ENCODE results near the gene SPDYE2. TPM values are rescaled to one million over a fixed set of nuclear protein-coding genes. Genes with fewer than 3 reads are reported as not detected.
"Not testable (repeated sequence)": the region's sequence is repeated elsewhere in the genome, so short reads cannot be mapped to it uniquely, and the experiment has no call there.

SPDYE2 gene
- total RNA-seq, 1 donor from 2014 or later = not detected

DNA sequence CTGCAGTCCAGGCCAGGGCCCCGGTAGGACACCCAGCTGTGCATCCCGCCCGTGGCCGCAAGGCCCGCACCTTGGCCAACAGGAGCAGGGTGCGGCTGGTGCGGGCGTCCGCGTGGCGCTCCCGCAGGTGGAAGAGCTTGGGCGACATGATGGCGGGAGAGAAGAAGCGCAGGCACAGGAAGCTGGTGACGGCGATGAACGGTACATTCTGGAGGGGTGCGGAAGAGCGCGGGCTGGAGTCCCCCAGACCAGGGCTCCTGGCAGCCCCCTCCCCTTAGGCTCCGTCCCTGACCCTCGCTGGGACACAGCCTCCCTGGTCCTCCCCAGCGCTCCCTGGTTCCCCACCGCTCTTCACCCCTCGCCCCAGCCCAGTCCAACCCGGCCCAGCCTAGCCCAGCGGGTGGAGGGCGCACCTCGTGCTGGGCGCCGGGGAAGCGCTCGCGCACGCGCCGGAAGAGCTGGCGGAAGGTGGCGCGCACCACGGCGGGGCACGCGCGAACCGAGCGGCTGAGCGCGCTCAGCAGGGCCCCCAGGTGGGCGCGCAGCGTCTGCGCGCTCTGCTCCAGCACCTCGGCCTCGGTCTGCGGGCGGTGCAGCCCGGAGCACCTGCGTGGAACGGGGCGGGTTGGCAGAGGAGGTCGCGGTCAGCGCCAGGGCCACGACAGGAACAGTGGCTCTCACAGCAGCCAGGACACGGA is 42.8 kb downstream of the SPDYE2 start:
- not testable (repeated sequence) for H3K27ac Mint-ChIP-seq; H3K4me3 Mint-ChIP-seq (ENCODE audit: low read depth); H3K9me3 Mint-ChIP-seq (ENCODE audit: low read depth); H3K36me3 Mint-ChIP-seq (ENCODE audit: insufficient read depth); H3K27me3 Mint-ChIP-seq; DNase-seq (ENCODE audit: low spot score, unreplicated experiment); H3K4me1 Mint-ChIP-seq (ENCODE audit: low read depth)

DNA sequence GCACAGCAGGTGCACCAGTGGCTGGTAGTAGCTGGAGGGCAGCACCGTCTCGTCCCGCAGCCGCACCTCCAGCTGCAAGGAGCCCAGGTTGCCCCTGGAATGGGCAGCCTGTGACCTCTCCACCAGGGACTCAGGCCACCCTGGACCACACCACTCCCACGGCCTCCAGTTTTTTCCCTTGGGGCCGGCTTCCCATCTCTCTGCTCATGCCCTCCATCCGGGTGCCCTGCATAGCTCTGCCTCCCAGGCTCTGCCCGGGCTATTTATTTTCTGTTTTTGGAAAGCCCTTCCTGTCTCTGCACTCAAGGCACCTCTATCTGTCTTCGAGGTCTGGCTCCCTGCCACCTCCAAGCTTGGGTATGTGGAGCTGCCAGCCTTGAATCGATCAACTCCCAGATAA is 45.0 kb downstream of the SPDYE2 start:
- H3K27ac Mint-ChIP-seq; H3K9me3 Mint-ChIP-seq (ENCODE audit: low read depth); H3K27me3 Mint-ChIP-seq; H3K4me1 Mint-ChIP-seq (ENCODE audit: low read depth); DNase-seq (ENCODE audit: low spot score, unreplicated experiment); H3K36me3 Mint-ChIP-seq (ENCODE audit: insufficient read depth); H3K4me3 Mint-ChIP-seq (ENCODE audit: low read depth): not testable (repeated sequence)

DNA sequence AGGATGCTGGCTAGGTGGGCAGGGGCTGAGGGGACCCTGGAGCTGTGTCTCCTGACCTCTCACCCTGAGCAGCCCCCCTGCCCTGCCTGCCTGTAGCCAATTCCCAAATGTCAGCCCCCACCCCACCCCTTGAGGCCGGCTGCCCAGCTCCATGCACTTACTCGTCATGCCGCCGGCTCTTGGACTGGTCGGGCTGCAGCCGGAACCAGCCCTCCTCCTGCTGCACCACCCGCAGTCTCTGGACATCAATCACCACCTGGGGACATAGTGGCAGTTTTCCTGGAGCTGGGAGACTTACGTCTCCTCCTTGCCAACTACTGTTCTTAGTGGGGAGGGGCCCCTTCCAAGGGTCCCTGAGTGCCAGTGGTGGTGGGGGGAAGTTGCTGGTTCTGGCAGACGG is 48.7 kb downstream of the SPDYE2 start:
- not testable (repeated sequence) for H3K4me1 Mint-ChIP-seq (ENCODE audit: low read depth); H3K27ac Mint-ChIP-seq; H3K27me3 Mint-ChIP-seq; H3K9me3 Mint-ChIP-seq (ENCODE audit: low read depth); H3K4me3 Mint-ChIP-seq (ENCODE audit: low read depth); H3K36me3 Mint-ChIP-seq (ENCODE audit: insufficient read depth); DNase-seq (ENCODE audit: low spot score, unreplicated experiment)

DNA sequence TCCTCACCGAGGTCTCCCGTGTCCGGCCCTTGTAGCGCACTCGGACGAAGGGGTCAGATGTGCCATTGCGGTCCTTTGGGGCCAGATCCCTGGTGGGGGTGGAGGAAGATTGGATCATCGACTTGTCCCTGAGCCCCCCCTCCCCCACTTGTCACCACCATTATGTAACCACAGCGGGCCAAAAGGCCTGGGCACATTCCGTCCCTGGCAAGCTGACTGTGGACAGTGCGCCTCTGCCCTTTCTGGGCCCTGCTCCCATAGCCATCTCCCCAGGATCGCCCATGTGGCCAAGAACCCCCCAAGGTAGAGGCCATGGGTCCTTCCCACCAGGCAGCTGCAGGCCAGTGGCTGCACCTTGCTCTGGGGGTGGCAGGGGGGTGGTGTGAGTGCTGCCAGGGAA is 51.3 kb downstream of the SPDYE2 start:
- H3K4me3 Mint-ChIP-seq (ENCODE audit: low read depth); H3K27ac Mint-ChIP-seq; H3K9me3 Mint-ChIP-seq (ENCODE audit: low read depth); H3K36me3 Mint-ChIP-seq (ENCODE audit: insufficient read depth); DNase-seq (ENCODE audit: low spot score, unreplicated experiment); H3K27me3 Mint-ChIP-seq; H3K4me1 Mint-ChIP-seq (ENCODE audit: low read depth): not testable (repeated sequence)

DNA sequence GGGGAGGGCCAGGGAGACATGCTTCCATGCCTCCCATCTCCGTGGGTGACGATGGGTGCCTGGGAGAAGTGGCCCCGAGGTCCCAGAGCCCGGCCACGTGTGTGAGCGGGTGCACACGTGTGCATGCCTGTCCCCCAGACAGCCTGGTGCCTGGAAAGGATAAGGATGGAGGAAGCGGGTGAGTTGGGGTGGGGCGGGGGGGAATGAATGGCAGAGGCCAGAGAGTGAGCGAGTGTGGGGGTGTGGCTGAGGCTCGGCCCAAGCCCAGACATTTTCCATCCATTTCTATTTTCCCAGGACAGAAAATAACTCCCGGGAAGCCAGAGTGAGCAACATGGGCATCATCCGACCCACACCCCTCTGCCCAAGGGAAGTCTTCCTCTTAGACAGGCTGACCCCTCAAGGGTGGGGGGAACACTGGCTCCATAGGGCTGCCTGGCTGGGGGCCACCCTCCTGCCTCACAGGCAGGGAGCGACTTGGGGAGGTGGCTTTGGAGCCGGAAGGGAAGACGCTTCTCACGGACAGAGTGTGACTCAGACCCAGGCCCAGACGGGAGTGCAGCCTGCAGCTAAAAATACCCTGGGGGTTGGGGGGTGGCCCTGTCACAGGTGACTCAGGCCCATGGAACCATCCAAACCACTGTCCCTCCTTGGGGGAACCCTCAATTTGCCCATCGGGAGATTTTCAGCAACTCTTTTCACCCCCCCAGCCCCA is 53.6 kb downstream of the SPDYE2 start:
- DNase-seq (ENCODE audit: low spot score, unreplicated experiment); H3K9me3 Mint-ChIP-seq (ENCODE audit: low read depth); H3K36me3 Mint-ChIP-seq (ENCODE audit: insufficient read depth); H3K27me3 Mint-ChIP-seq; H3K27ac Mint-ChIP-seq; H3K4me3 Mint-ChIP-seq (ENCODE audit: low read depth); H3K4me1 Mint-ChIP-seq (ENCODE audit: low read depth): not testable (repeated sequence)

DNA sequence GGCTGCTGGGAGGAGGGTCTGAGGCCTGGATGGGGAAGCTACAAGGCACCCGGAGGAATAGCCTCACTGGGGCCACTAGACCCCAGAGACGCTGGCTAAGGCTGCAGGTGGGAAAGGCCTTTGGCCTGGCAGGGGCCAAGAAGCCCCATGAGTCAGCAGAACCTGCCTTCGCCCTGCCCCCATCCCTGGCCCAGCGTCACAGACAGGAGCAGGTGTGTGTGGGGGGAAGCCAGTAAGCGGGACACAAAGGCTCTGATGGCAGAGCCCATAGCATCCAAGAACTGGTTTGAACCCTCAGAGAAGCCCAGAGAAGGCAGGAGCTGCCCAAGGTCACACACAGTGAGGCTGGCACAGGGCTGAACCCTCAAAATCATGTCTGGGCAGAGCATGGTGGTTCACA is 55.8 kb downstream of the SPDYE2 start:
- not testable (repeated sequence) for H3K27me3 Mint-ChIP-seq; DNase-seq (ENCODE audit: low spot score, unreplicated experiment); H3K27ac Mint-ChIP-seq; H3K4me1 Mint-ChIP-seq (ENCODE audit: low read depth); H3K36me3 Mint-ChIP-seq (ENCODE audit: insufficient read depth); H3K4me3 Mint-ChIP-seq (ENCODE audit: low read depth); H3K9me3 Mint-ChIP-seq (ENCODE audit: low read depth)

DNA sequence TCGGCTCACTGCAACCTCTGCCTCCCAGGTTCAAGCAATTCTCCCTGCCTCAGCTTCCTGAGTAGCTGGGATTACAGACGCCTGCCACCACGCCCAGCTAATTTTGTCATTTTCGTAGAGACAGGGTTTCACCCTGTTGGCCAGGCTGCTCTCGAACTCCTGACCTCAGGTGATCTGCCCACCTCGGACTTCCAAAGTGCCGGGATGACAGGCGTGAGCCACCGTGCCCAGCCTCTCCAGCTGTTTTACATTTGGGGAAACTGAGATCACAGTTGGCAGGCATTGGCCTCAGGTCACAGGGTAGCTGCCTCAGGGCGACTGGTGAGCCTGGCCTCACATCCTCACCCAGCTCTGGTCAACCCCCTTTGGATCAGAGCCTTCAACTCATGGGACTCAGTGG is 58.7 kb downstream of the SPDYE2 start:
- not testable (repeated sequence) for H3K27me3 Mint-ChIP-seq; H3K4me1 Mint-ChIP-seq (ENCODE audit: low read depth); H3K27ac Mint-ChIP-seq; DNase-seq (ENCODE audit: low spot score, unreplicated experiment); H3K36me3 Mint-ChIP-seq (ENCODE audit: insufficient read depth); H3K9me3 Mint-ChIP-seq (ENCODE audit: low read depth); H3K4me3 Mint-ChIP-seq (ENCODE audit: low read depth)

DNA sequence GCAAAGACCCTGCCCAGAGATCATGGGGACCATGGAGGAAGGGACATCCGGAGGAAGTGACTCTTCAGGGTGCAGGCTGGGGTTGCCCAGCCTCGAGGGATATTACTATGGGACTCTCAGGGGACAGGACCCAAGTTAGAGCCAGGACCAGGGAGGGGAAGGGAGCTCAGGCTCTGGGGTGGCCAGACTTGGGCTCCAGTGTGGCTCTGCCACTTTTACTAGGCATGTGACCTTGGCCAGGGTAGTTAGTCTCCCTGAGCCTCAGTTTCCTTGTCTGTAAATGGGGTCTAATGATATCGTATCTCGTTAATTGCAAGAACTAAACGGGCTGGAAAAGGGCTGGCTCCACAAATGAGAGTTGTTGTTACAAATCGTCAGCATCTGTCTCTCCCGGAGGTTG is 59.4 kb downstream of the SPDYE2 start:
- not testable (repeated sequence) for H3K9me3 Mint-ChIP-seq (ENCODE audit: low read depth); H3K4me1 Mint-ChIP-seq (ENCODE audit: low read depth); DNase-seq (ENCODE audit: low spot score, unreplicated experiment); H3K4me3 Mint-ChIP-seq (ENCODE audit: low read depth); H3K27ac Mint-ChIP-seq; H3K36me3 Mint-ChIP-seq (ENCODE audit: insufficient read depth); H3K27me3 Mint-ChIP-seq

DNA sequence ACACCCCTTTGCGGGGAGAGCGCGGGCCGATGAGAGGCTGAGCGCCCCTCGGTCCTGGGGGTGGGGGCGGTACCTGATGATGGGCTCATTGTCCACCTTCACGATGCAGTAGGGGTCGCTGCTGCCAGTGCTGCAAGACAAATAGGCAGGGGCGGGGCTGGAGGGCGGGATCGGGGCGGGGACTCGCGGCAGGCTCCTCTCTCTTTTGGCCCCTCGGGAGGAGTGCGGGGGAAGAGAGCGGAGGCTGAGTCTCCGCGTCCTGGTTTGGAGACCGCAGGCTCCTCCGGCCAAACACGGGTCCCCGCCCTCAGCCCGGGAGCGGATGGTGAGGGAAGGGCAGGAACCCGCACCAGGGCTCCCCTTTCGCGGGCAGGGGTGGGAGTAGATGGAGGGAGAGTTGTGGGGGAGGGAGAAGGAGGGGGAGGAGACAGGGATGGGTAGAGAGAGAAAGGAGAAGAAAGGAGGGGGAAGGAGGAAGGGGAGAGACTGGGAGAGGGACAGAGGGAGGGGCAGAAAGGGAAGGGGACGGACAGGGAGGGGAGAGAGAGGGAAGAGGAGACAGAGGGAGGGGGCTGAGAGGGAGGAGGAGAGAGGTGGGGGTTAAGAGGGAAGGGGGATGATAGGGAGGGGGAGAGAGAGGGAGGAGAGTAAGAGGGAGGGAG is 60.1 kb downstream of the SPDYE2 start:
- H3K9me3 Mint-ChIP-seq (ENCODE audit: low read depth); H3K4me3 Mint-ChIP-seq (ENCODE audit: low read depth); H3K27ac Mint-ChIP-seq; H3K4me1 Mint-ChIP-seq (ENCODE audit: low read depth); H3K36me3 Mint-ChIP-seq (ENCODE audit: insufficient read depth); DNase-seq (ENCODE audit: low spot score, unreplicated experiment); H3K27me3 Mint-ChIP-seq: not testable (repeated sequence)

DNA sequence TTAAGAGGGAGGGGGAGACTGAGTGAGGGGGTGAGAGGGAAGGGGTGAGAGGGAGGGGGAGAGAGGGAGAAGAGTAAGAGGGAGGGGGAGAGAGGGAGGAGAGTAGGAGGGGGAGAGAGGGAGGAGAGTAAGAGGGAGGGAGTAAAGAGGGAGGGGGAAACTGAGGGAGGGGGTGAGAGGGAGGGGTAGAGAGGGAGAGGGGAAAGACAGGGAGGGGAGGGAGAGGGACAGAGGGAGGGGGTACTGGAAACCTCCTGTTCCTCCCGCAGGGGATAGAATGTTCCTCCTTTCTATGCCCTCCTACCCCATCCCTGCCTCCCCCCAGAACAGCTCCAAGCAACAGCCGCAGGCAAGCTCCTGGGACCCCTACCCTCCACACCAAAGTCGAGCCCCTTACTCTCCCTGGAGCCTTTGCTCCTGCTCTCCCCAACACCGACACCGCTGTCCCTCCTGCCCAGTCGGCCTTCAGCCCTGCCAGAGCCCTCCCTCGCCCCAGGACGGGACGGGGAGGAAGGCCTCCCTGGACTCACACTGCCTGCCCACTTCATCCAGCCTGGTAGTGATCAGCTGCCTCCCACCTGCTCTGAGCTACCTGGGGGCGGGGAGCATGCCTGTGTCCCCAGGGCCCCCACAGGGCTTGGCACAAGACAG is 60.8 kb downstream of the SPDYE2 start:
- not testable (repeated sequence) for H3K4me1 Mint-ChIP-seq (ENCODE audit: low read depth); H3K4me3 Mint-ChIP-seq (ENCODE audit: low read depth); DNase-seq (ENCODE audit: low spot score, unreplicated experiment); H3K27me3 Mint-ChIP-seq; H3K36me3 Mint-ChIP-seq (ENCODE audit: insufficient read depth); H3K27ac Mint-ChIP-seq; H3K9me3 Mint-ChIP-seq (ENCODE audit: low read depth)

Other genes with a start within 250 kb of the SPDYE2 start
- not detected in 2 replicates for gene SPDYE6, start 194.8 kb upstream of the SPDYE2 start, total RNA-seq
- gene PRKRIP1, start 154.9 kb upstream of the SPDYE2 start, total RNA-seq = 44.8 and 45.0 TPM in 2 replicates
- gene ORAI2, start 117.7 kb upstream of the SPDYE2 start, total RNA-seq = 35.4 and 41.8 TPM in 2 replicates
- gene ALKBH4, start 86.4 kb upstream of the SPDYE2 start, total RNA-seq = 14.3 and 16.4 TPM in 2 replicates
- 27.7 and 31.8 TPM in 2 replicates for gene LRWD1, start 86.2 kb upstream of the SPDYE2 start, total RNA-seq
- gene POLR2J, start 72.3 kb upstream of the SPDYE2 start, total RNA-seq = 48.6 and 50.5 TPM in 2 replicates
- 8.7 and 10.8 TPM in 2 replicates for gene RASA4B, start 33.4 kb upstream of the SPDYE2 start, total RNA-seq
- 9.4 and 13.4 TPM in 2 replicates for gene UPK3BL2, start 7.5 kb upstream of the SPDYE2 start, total RNA-seq
- gene POLR2J3, start 21.4 kb downstream of the SPDYE2 start, total RNA-seq = 28.2 and 31.5 TPM in 2 replicates
- gene RASA4, start 65.5 kb downstream of the SPDYE2 start, total RNA-seq = 20.2 and 21.0 TPM in 2 replicates
- gene UPK3BL1, start 91.6 kb downstream of the SPDYE2 start, total RNA-seq = 18.9 and 19.2 TPM in 2 replicates
- not detected in 2 replicates for gene SPDYE2B, start 99.1 kb downstream of the SPDYE2 start, total RNA-seq
- gene POLR2J2, start 120.4 kb downstream of the SPDYE2 start, total RNA-seq = 8.6 and 8.9 TPM in 2 replicates
- 13.9 and 19.4 TPM in 2 replicates for gene FAM185A, start 197.8 kb downstream of the SPDYE2 start, total RNA-seq